GM10266 (cell line): ENCODE measurements around the gene ASPHD2.

Source experiments
- DNase-seq: peaks from one replicate; pipeline ENCODE4 v3.0.0; 2012; ENCODE audit errors: extremely low spot score
- CTCF ChIP-seq: IDR thresholded peaks from 2 replicates; pipeline ENCODE4 v1.5.1; 2012; ENCODE audit warnings: mild to moderate bottlenecking, low read depth; ENCODE audit not compliant: control insufficient read depth, insufficient read depth; ENCODE audit errors: missing control alignments

ASPHD2 gene

GRCh38 chr22:26391091-26391490 lies 38.0 kb upstream of the ASPHD2 start:
- no peak for TF ChIP-seq CTCF
- no peak for DNase-seq

- DNase-seq = no peak
Observed at GRCh38 chr22:26391623-26392022, 37.4 kb upstream of the ASPHD2 start.

GRCh38 chr22:26393929-26394328 lies 35.1 kb upstream of the ASPHD2 start:
- no peak for TF ChIP-seq CTCF

More at GRCh38 chr22:26391623-26392022, 37.4 kb upstream of the ASPHD2 start:
- no peak for TF ChIP-seq CTCF

GRCh38 chr22:26394777-26395176 lies 34.3 kb upstream of the ASPHD2 start:
- TF ChIP-seq CTCF = no peak
- no peak for DNase-seq

More at GRCh38 chr22:26393929-26394328, 35.1 kb upstream of the ASPHD2 start:
- no peak for DNase-seq

GRCh38 chr22:26395926-26396325 lies 33.1 kb upstream of the ASPHD2 start:
- TF ChIP-seq CTCF = no peak
- DNase-seq = no peak

GRCh38 chr22:26398741-26399153 lies 30.3 kb upstream of the ASPHD2 start:
- peak; percentile 58 for DNase-seq
- peak; percentile 75 for TF ChIP-seq CTCF

GRCh38 chr22:26399289-26399688 lies 29.8 kb upstream of the ASPHD2 start:
- no peak for TF ChIP-seq CTCF
- no peak for DNase-seq
